Measurements from ENCODE around the gene ACTR3C.

Gene ACTR3C

GRCh38 chr7:150369748-150370501, 46.6 kb upstream of the ACTR3C start:
- TF ChIP-seq CTCF (IDR thresholded peaks at IDR 0.05; ENCODE audit: control insufficient read depth, insufficient read depth, low read depth, low read length, missing control alignments): no peak
- H3K4me3 ChIP-seq (ENCODE audit: control insufficient read depth, low read depth, low read length): peak overlapping the region; percentile 94
- no peak for DNase-seq (ENCODE audit: low read depth)

GRCh38 chr7:150368884-150369747, 45.8 kb upstream of the ACTR3C start:
- no peak for DNase-seq (ENCODE audit: low read depth)
- TF ChIP-seq CTCF (IDR thresholded peaks at IDR 0.05; ENCODE audit: control insufficient read depth, insufficient read depth, low read depth, low read length, missing control alignments): no peak
- peak overlapping the region; percentile 94 for H3K4me3 ChIP-seq (ENCODE audit: control insufficient read depth, low read depth, low read length)

GRCh38 chr7:150368096-150368883, 44.9 kb upstream of the ACTR3C start, which contains the start of gene REPIN1:
Gene REPIN1, plus strand, starts transcription at chr7:150368822. Its CDS starts 890 bp downstream, at chr7:150369712.
- no peak for TF ChIP-seq CTCF (IDR thresholded peaks at IDR 0.05; ENCODE audit: control insufficient read depth, insufficient read depth, low read depth, low read length, missing control alignments)
- no peak for DNase-seq (ENCODE audit: low read depth)
- H3K4me3 ChIP-seq (ENCODE audit: control insufficient read depth, low read depth, low read length): peak within 1 kb of the TSS; percentile 94

GRCh38 chr7:150367677-150368095, 44.3 kb upstream of the ACTR3C start:
- H3K4me3 ChIP-seq (ENCODE audit: control insufficient read depth, low read depth, low read length): peak overlapping the region; percentile 94
- TF ChIP-seq CTCF (IDR thresholded peaks at IDR 0.05; ENCODE audit: control insufficient read depth, insufficient read depth, low read depth, low read length, missing control alignments): no peak
- DNase-seq (ENCODE audit: low read depth): no peak

GRCh38 chr7:150365673-150366398, 42.5 kb upstream of the ACTR3C start:
- no peak for TF ChIP-seq CTCF (IDR thresholded peaks at IDR 0.05; ENCODE audit: control insufficient read depth, insufficient read depth, low read depth, low read length, missing control alignments)

More at GRCh38 chr7:150365673-150366398, 42.5 kb upstream of the ACTR3C start:
- H3K4me3 ChIP-seq (ENCODE audit: control insufficient read depth, low read depth, low read length): no peak overlapping the region
- no peak for DNase-seq (ENCODE audit: low read depth)
